ENCODE data around the gene PDE1A.

Gene PDE1A

GRCh38 chr2:182117196-182117595 lies 309.6 kb downstream of the PDE1A start:
- H3K4me3 ChIP-seq (ENCODE audit: low read depth, low read length): no peak overlapping the region
- peak; percentile 12 for DNase-seq (ENCODE audit: low read depth)
- no peak for TF ChIP-seq CTCF (conservative IDR thresholded peaks at IDR 0.05; ENCODE audit: low read depth, low read length)

DNA sequence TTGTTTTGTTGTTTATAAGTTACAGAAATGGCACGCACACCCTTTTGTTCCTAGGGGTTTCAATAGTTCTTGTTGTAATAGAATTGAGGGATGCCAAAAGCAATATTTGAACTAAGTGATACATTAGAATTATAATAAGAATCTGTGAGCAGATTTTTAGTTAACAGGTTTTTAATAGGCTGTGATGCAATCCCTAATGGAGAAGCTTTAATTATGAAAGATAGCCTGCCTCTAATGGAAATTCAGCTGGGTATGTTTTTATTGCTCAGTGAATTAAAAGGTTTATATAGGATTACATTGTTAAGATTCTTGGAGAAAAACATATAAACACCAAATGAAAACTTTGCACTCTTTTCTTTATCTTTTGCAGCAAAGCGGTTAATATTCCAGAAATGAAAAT lies 310.1 kb downstream of the PDE1A start:
- DNase-seq (ENCODE audit: low read depth): no peak
- no peak for TF ChIP-seq CTCF (conservative IDR thresholded peaks at IDR 0.05; ENCODE audit: low read depth, low read length)
- no peak overlapping the region for H3K4me3 ChIP-seq (ENCODE audit: low read depth, low read length)

- no peak for TF ChIP-seq CTCF (conservative IDR thresholded peaks at IDR 0.05; ENCODE audit: low read depth, low read length)
- no peak for DNase-seq (ENCODE audit: low read depth)
- no peak overlapping the region for H3K4me3 ChIP-seq (ENCODE audit: low read depth, low read length)
These were observed 311.6 kb downstream of the PDE1A start for GRCh38 chr2:182115258-182115657.

DNA sequence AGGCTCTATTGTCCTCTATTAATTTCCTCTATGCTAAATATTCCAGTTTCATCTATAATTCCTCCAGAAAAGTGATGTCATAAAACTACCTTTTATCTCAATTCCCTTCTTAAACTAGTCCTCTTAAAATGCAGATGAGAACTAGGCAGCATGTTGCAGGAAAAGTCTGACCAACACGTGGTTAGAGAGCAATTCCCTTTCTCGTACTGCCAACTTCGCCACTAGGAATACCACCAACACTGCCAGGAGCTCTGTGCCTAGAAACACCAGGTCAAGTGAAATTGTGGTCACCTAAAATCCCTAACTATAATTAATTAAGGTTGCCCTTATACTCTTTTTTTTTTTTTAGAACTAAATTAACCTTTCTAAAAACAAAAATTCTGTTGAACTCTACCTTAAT lies 313.5 kb downstream of the PDE1A start:
- TF ChIP-seq CTCF (conservative IDR thresholded peaks at IDR 0.05; ENCODE audit: low read depth, low read length): no peak
- no peak for DNase-seq (ENCODE audit: low read depth)

DNA sequence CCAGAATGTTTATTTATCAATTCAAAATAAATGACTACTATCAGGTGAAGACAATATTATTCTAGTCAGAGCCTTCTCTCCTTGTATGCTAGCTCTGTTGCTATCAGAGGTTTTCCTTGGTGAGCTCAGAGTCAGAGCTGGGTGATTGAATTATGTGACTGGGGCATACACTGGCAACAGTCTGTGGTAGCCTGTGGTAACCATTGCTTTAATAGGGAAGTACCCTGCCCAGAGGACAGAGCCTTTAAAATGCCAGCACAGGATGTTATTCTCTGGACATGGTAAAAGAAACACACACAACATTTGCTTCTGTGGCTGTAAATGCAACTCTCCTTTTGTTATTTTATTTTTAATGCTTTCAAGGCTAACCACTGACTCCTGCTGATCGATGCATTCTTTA lies 316.5 kb downstream of the PDE1A start:
- no peak for DNase-seq (ENCODE audit: low read depth)
- H3K4me3 ChIP-seq (ENCODE audit: low read depth, low read length): no peak overlapping the region
- TF ChIP-seq CTCF (conservative IDR thresholded peaks at IDR 0.05; ENCODE audit: low read depth, low read length): no peak

More for the DNA sequence above, 313.5 kb downstream of the PDE1A start:
- H3K4me3 ChIP-seq (ENCODE audit: low read depth, low read length): no peak overlapping the region

DNA sequence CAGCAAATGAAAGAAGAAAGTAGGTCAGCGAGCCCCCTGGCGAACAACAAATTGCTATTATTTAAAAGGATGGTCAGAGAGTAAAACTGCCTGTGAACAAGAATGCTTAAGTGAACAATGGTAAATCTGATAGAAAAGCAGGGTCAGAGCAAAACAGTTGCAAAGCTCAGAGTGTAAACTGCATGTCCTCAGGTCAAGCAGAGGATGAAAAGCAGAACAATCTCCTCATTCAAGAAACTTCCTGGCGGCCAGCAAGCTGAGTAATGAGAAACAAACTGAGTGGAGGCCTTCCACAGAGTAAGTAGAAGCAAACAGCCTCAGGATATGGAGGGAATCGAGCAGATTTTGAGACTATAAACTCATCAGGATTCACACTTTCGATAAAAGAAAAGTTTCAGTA lies 323.3 kb downstream of the PDE1A start:
- H3K4me3 ChIP-seq (ENCODE audit: low read depth, low read length): no peak overlapping the region
- peak; percentile 9 for DNase-seq (ENCODE audit: low read depth)
- no peak for TF ChIP-seq CTCF (conservative IDR thresholded peaks at IDR 0.05; ENCODE audit: low read depth, low read length)

DNA sequence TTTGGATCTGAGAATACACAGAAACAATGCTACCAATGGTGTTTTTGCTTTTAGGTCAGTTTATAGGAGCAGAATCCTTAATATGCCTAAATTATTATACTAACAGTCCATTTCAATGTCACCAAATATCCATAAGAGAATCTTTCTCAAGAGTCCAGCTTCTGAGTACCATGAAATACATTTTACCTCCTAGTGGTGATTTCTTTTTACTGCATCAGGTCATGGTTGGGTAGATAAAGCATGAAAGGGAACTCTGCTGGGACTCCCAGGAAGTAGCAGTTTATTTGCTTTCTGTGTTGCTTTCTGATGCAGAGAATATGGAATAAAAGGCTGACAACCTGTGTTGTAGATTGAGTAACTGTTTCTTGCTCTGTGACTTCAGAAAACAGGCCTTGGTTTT lies 325.6 kb downstream of the PDE1A start:
- DNase-seq (ENCODE audit: low read depth): no peak
- TF ChIP-seq CTCF (conservative IDR thresholded peaks at IDR 0.05; ENCODE audit: low read depth, low read length): peak; percentile 38
- no peak overlapping the region for H3K4me3 ChIP-seq (ENCODE audit: low read depth, low read length)
